Ovary (tissue), 3 donors: ENCODE results near the gene RD3L.

Experiments used
- POLR2A ChIP-seq: fragments of 450-650 bp; IDR thresholded peaks from one replicate; pipeline ENCODE4 v1.6.1; 2017; ENCODE audit warnings: antibody characterized with exemption, mild to moderate bottlenecking, moderate library complexity
- TF ChIP-seq, protein P1 (sequence below), 3 donors: fragments of 450-650 bp in 2 of 3; fragments of 200-600 bp in 1 of 3; IDR thresholded peaks; one replicate each; pipeline versions ENCODE4 v1.5.1 to v1.8.0; 2016 to 2022; ENCODE audit warnings: antibody characterized with exemption in 3 of 3, mild to moderate bottlenecking in 1 of 3
- donor health status: DM: no; HTN: no; CAD: no.

- TF ChIP-seq, protein P1, sequence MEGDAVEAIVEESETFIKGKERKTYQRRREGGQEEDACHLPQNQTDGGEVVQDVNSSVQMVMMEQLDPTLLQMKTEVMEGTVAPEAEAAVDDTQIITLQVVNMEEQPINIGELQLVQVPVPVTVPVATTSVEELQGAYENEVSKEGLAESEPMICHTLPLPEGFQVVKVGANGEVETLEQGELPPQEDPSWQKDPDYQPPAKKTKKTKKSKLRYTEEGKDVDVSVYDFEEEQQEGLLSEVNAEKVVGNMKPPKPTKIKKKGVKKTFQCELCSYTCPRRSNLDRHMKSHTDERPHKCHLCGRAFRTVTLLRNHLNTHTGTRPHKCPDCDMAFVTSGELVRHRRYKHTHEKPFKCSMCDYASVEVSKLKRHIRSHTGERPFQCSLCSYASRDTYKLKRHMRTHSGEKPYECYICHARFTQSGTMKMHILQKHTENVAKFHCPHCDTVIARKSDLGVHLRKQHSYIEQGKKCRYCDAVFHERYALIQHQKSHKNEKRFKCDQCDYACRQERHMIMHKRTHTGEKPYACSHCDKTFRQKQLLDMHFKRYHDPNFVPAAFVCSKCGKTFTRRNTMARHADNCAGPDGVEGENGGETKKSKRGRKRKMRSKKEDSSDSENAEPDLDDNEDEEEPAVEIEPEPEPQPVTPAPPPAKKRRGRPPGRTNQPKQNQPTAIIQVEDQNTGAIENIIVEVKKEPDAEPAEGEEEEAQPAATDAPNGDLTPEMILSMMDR (IDR thresholded peaks at IDR 0.05): no peak
- no peak for TF ChIP-seq POLR2A
Observed at GRCh38 chr14:103932791-103933490, 9.4 kb downstream of the RD3L start.
